Islet of Langerhans (tissue), 1 donor: ENCODE results near the gene MYO1G.

ENCODE experiments used
- FAIRE-seq: peaks from one replicate; lab custom pipeline; 2011; peaks lifted over from hg19 to GRCh38; lab: Jason Lieb, UNC

MYO1G gene

DNA sequence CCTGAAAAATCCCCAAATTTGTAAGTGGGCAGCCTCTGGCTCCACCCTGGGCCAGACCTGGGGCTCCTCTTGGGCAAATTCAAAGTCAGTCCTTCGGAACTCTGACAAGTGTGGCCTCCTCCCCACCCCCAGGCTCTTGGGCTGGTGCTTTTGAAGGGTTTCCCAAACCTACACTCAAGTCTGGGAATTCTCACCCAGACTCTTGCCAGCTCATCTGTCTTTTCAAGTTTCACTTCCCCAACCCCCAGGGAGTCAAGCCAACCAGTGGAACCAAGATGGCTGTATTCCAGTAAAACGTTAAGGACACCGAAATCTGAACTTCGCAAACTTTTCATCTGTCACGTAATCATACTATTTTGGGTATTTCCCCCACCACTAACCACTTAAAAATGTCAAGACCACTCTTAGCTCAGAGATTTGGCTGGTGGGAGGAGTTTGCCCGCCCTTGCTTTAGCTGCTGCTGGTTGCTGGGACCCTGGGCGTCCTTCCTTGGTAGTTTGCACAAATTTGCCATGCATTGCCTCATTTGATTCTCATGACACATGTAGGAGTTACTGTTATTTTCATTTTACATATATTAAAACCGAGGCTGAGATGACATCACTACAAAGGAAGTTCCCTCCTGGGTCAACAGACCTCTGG lies 1.7 kb upstream of the MYO1G start:
- no peak for FAIRE-seq

- FAIRE-seq = no peak
Measured at GRCh38 chr7:44979481-44980392, 922 bp upstream of the MYO1G start.

- no peak for FAIRE-seq
Measured at GRCh38 chr7:44977959-44978335, 868 bp downstream of the MYO1G start.

DNA sequence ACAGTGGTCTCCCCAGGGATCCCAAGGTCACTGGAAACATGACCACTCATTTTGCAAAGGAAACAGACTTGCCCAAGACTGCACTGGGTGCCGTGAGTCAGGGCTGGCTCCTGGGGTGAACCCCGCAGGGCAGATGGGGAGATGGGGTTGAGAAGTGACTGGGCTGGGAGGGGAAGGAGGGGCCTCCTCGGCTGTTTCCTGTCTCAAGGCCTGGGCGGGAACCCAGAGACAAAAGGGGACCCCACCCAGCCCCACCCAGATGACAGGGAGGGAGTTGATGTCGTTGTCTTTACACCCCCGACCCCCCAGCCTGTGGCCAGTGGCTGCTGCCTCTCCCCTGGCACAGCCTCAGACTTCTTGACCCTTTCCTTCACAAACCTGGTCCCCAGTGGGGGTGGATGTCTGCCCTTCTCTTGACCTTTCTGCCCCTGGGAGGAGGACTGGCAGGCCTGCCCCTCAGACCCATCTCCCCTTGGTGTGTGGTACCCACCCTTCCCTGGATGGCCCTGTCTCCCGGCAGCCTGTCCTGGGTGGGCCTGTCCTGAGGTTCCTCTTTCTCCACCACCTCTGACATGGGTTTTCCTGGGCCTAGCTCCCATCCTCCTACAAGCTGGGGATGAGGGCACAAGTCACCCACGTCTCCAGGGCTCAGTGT lies 1.4 kb downstream of the MYO1G start:
- no peak for FAIRE-seq

DNA sequence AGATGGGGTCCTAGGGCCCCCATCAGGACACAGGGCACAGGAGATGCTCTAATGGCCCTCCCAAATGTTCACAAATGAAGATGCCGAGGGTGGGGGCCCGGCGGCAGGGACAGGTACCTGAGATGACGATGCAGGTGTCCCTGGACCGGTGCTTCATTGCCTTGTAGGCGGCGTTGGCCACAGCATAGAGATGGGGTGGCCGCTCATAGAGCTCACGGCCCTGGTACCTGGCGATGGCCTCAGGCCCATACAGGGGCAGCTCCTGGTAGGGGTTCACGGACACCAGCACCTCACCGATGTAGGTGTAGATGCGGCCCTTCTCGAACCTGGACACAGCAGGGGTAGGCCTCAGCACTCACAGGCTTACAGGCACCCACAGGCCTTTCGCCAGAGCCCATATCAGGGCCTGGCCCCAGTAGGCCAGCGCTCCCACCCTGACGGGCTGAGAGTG lies 2.0 kb downstream of the MYO1G start:
- FAIRE-seq = no peak

DNA sequence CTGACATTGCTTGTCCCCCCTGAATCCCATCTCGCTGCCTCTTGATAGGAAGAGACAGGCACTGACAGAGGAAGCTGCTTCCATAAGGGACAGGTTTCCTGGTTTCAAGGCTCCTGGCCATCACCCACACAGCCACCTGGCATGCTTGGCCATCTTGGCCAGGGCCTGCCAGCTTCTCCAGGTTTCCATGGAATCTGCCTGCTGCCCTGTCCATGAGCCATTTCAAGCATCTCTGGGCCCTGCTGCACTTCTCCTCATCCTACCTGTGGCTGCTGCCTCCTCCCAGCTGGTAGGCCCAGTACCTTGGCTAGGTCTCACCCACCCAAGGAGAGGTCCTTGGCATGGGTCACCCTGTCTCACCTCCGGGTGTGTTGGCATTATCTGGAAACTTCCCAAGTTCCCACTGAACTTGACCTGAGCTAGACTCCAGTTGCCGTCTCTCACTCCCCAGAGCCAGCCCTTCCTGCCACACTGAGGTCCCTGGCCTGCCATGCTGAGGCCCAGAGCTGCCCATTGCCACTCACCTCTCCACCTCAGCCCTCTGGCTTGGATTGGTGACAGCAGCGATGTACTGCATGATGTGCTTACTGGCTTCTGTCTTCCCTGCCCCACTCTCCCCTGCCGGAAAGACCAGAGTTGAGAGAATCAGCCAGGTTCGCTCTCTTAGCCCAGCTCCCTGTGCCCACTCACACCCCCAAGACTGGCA lies 2.6 kb downstream of the MYO1G start:
- no peak for FAIRE-seq

DNA sequence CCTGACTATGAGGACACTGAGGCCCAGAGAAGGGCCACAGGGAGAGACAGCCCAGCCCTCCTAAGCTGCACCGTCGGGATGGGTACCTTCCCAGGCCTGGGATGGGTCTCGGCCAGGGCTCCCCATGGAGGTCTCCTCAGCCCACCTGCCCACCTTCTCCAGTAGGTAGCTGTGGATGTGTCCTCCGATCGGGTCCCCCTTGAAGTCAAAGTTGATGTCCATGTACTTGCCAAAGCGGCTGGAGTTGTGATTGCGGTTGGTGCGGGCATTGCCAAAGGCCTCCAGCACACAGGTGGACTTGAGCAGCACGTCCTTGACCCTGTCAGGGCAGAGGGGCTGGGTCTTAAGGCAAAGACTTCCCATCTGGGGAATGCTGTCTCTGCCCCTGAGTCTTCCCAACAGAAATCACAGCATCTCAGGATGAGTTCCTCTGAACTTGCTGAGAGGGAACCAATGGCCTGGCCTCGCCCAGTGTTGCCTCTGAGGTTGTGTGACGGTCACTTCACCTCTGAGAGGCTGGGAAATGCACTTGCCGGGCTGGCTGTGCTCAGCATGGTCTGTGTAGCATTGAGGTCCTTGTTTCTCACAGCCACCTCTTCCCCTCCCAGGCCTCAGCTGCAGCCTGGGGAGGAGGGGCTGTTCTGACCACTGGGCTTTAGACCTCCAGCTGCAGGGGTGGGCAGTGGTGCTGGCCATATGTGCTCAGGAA lies 3.3 kb downstream of the MYO1G start:
- no peak for FAIRE-seq

DNA sequence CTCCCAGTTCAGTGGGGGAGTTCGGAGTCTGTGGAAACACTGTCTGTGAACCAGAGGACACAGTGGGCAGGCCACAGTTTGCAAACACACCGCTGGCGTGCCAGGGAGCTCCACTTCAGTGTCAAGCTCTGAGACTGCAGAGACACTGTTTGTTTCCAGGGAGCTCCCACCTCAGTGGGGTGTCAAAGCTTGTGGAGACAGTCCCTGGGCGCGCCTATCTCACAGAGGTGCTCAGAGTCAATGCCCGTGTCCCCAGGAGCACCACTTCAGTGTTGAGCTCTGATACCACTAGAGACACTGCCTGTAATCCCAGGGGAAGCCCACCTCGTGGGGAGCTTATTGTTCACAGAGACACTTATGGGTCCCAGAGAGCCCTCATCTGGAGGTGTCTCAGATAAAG lies 4.3 kb downstream of the MYO1G start:
- no peak for FAIRE-seq

DNA sequence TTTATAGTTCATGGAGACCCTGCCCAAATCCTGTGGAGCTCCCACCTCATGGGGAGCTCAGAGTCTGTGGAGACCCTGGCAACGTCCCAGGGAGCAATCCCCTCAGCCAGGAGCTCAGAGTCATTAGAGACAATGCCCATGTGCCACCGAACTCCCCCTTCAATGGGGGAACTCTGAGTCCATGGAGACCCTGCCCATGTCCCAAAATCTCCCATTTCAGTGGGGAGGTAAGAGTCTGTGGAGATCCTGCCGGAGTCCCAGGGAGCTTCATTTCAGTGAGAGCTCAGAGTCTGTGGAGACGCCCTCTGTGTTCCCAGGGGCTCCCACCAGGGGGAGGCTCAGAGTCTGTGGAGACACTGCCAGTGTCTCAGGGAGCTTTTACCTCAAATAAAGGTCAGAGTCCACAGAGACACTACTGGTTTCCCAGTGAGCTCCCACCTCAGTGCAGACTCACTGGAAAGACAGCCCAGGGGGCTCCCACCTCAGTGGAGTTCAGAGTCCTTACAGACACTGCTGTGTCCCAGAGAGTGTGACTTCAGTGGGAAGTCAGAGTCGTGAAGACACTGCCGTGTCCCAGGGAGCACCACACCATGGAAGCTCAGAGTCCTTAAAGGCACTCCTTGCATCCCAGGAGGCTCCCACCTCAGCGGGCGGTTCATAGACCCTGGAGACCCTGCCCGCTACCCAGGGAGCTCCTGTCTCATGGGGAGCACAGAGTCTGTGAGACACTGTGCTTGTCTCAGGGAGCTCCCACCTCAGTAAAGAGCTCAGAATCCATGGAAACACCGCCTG lies 5.0 kb downstream of the MYO1G start:
- FAIRE-seq = no peak

DNA sequence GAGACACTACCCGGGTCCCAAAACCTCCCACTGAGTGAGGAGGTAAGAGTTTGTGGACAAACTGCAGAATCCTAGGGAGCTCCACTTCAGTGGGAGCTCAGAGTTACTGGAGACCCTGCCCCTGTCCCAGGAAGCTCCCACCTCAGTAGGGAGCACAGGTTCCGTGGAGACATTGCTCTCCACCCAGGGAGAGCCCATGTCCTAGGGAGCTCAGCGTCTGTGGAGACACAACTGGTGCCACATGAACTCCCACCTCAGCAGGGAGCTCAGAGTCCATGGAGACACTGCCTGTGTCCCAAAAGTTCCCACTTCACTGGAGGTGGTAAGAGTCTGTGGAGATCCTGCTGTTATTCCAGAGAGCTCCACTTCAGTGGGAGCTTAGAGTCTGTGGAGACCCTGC lies 6.3 kb downstream of the MYO1G start:
- no peak for FAIRE-seq

GRCh38 chr7:44971902-44972441 lies 6.8 kb downstream of the MYO1G start:
- no peak for FAIRE-seq

- no peak for FAIRE-seq
Measured at GRCh38 chr7:44971188-44971901, 7.5 kb downstream of the MYO1G start.

- FAIRE-seq = no peak
Measured at GRCh38 chr7:44970523-44971051, 8.2 kb downstream of the MYO1G start.

GRCh38 chr7:44969701-44970522 lies 8.9 kb downstream of the MYO1G start:
- FAIRE-seq = no peak

DNA sequence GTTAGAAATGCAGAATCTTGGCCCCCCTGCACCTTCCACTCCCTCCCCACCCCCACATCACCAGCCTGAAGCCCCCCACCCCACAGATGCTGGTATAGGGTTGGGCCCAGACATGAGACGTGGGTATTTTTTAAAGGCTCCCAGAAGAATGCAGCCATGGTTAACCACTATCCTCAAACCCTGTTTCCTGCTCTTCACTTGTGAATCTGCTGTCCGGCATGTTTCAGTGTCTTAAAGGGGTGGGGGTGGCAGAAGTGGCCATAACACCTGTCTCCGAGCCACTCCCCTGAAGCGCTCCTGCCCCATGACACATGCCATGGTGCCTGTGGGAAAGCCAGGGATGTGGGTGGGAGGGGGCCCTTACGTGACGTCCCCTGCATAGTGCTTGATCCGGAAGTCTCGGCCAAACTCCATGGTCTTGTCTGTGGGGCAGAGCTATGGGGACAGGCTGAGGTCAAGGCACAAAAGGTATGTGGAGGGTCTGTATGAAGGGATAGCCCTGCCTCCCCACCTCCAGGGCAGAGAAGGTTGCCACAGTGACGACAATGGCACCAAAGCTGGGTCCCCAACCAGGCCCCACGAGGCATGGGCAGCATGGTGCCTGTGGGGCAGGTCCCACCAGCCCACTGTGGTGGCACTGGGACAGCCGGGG lies 9.6 kb downstream of the MYO1G start:
- no peak for FAIRE-seq

DNA sequence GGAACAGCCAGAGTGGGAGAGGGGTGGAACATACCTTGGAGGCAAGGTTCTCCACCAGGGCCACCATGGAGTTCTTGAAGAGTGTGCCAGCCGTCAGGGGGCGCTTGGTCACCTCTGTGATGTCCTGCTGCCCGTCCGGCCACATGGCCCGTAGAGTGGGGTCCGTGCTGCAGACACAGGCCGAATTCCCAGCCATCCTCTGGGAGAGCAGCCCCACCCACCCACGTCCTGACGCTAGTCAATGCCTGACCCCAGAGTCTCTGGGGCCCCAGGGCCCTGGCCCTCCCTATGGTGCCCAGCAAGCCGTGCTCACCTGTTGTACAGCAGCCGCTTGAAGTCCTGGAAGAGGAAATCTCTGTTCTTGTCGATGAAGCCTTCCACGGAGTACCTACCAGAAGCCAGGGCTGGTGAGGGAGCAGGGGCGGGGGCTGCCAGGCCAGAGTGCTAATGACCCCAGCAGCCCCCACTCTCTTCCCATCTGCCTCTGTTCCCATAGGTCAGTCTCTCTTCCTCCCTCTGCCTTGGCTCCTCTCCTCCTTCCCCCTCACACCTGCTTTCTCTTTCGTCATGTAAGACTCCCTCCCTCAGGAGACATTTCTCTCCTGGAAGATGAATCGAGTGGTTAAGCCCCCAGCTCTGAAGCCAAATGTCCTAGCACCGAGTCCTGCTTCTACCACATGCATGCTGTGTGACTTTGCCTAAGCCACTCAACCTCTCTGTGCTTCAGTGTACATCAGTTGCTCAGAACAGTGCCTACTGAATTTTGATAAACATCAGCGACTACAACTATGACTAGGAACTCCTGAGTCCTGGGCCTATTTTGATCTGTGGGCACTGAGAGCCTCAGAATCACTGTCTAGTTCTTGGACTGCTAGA lies 11.0 kb downstream of the MYO1G start:
- FAIRE-seq = no peak
